UCSD-AML1 (cell line): Measurements from ENCODE around the gene LCN1.

Source experiments
- DNase-seq: peaks from one replicate; lab custom pipeline; 2025; ENCODE audit not compliant: unreplicated experiment; lab: John Stamatoyannopoulos, UW

Gene LCN1

GRCh38 chr9:135565636-135566035 lies 44.4 kb downstream of the LCN1 start:
- DNase-seq = no peak

- DNase-seq = no peak
These were observed 45.3 kb downstream of the LCN1 start for GRCh38 chr9:135566552-135566951.

DNA sequence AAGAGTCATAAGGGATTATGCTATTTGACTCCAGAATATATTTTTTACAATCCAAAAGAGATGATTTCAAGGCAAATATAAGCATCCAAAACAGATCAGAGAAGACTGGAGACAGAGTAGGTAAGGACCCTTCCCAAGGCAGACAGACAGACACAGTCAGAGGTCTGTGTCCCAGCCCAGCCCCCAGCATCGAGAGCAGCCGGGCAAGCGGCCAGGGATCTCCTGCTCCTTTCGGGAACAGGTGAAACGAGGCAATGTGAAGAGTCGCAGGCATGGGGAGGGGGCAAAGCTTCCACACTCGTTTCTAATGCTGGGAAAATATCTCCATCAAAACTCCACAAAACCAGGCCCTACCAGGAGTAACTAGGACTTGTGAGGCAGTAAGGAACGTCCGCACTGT lies 46.1 kb downstream of the LCN1 start:
- DNase-seq = no peak

- DNase-seq = no peak
These were observed 46.8 kb downstream of the LCN1 start for GRCh38 chr9:135568026-135568425.

DNA sequence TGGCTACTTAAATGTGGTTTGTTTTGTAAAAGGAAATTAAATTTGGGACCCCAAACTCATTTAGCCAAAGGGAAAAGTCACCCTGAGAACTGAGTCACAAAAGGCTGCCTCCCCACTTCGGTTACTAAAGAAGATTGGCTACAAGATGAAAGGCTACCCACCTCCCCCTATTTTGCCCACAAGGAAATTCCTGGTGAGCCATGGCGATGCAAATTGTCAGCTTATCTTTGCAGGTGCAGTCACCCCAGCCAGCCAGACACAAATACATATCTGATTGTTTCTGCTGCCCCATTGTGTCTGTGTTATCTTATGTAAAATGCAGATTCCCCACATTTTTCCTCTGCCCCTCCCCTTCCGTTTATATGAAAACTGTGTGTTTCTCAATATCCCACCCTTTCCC lies 49.2 kb downstream of the LCN1 start:
- DNase-seq = no peak

- DNase-seq = no peak
These were observed 51.0 kb downstream of the LCN1 start for GRCh38 chr9:135572233-135572632.

GRCh38 chr9:135573124-135573523 lies 51.9 kb downstream of the LCN1 start:
- DNase-seq = no peak

DNA sequence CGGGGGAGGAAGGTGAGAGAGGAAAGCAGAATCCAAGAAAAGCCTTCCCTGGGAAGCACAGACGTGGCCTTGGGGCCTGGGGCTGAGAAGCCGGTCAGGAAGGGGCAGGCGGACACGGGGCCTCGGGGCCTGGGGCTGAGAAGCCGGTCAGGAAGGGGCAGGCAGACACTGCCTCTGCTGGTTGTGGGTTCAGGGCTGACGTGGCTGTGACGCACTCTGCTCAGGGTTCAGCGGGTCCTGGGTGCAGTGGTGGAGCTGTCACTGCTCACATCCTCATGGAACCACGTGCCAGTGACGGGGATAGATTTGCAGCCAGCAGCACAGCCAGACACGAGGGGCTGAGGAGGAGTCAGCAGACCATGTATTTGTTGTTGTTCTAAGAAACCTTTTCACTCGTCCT lies 53.1 kb downstream of the LCN1 start:
- no peak for DNase-seq

GRCh38 chr9:135574943-135575342 lies 53.7 kb downstream of the LCN1 start:
- DNase-seq = no peak
